Esophagus squamous epithelium (tissue), 4 donors: Measurements from ENCODE around the gene RIMBP2.

ENCODE experiments used
- CTCF ChIP-seq, 6 experiments: fragments of 450-650 bp in 4 of 6; fragments of 200-600 bp in 2 of 6; sonication (generic) in 2 of 6; IDR thresholded peaks; one replicate each; pipeline ENCODE4 v1.5.1; 2016 to 2019; ENCODE audit warnings: antibody characterized with exemption in 6 of 6, mild to moderate bottlenecking in 4 of 6, moderate library complexity in 4 of 6
- POLR2A ChIP-seq, 4 donors: fragments of 450-650 bp; IDR thresholded peaks; one replicate each; pipeline ENCODE4 v1.6.1; 2017; ENCODE audit warnings: antibody characterized with exemption in 4 of 4, mild to moderate bottlenecking in 4 of 4, moderate library complexity in 3 of 4

- TF ChIP-seq CTCF (IDR thresholded peaks at IDR 0.05) (no peak), POLR2A (IDR thresholded peaks at IDR 0.05) (no peak)
Measured at GRCh38 chr12:130513556-130513955, 202.5 kb downstream of the RIMBP2 start.
